ENCODE measurements around the gene SHH. TPM values are rescaled to one million over a fixed set of nuclear protein-coding genes. Genes with fewer than 3 reads are reported as not detected.

Gene SHH
- total and polyA plus RNA-seq, 2 of the 13 experiments (the other 11 are each of a cell fraction or from before 2014, with no cell fraction given): 1.9 to 3.4 TPM

DNA sequence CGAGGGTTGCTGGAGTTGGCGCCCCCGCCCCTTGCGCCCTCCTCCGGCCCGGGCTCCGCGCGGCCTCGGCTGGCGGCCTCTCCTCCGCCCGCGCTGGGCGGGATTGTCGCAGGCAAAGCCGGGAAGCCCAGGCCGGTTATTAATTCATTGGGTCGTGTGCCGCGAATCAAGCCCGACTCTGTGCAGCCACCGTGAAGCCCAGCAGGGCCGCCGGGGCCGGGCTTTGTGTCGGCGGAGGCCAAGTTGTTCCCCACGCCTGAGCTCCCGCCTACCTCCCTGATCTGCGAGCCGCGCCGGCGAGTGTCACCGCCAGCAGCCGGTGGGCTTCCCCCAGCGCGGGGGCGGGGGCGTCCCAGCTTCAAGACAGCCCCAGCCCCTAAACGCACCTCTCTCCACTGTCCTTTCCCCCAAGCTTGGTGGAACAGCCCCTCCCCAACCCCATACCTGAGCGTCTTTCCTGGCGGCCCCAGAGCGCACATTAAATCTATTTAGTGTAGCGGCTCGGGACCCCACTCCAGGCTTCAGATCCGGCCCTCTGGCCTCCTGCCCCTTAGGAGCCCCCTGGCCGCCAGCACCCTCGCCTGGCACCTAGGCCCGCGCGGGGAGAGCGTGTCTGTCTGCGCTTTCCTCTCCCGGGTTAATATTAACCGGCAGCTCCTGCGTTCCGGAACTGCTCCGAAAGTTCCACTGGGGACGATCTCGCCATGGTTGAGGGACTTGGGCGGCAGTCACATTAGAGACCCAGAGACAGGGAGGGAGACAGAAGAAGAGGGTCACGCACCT, 3.5 kb downstream of the SHH start (continued):
- TF ChIP-seq ZFP37 (CRISPR knock-in tag; IDR thresholded peaks at IDR 0.05; ENCODE audit: borderline replicate concordance) (no peak), NCOA1 (CRISPR knock-in tag; IDR thresholded peaks at IDR 0.05) (no peak), ZNF431 (CRISPR knock-in tag; IDR thresholded peaks at IDR 0.05; ENCODE audit: borderline replicate concordance, low read depth) (no peak), HNF4G (IDR thresholded peaks at IDR 0.05; ENCODE audit: borderline replicate concordance, low read depth, low read length) (no peak), HNF4G (CRISPR knock-in tag; IDR thresholded peaks at IDR 0.05; ENCODE audit: borderline replicate concordance, low read depth) (no peak), ZNF280D (CRISPR knock-in tag; IDR thresholded peaks at IDR 0.05) (no peak), CBX1 (IDR thresholded peaks at IDR 0.05; ENCODE audit: low read depth) (no peak), KLF15 (CRISPR knock-in tag; IDR thresholded peaks at IDR 0.05; ENCODE audit: borderline replicate concordance) (peak; percentile 70; the same call in 1 of the 2 replicates), ZNF562 (CRISPR knock-in tag; IDR thresholded peaks at IDR 0.05; ENCODE audit: borderline replicate concordance) (no peak), MAZ (IDR thresholded peaks at IDR 0.05; ENCODE audit: borderline replicate concordance, low read depth, low read length) (no peak), MAZ (CRISPR knock-in tag; IDR thresholded peaks at IDR 0.05; ENCODE audit: low read depth) (peak; percentile 17; the same call in 1 of the 2 replicates), ZIK1 (CRISPR knock-in tag; IDR thresholded peaks at IDR 0.05; ENCODE audit: borderline replicate concordance, low read depth) (no peak), TMF1 (CRISPR knock-in tag; IDR thresholded peaks at IDR 0.05; ENCODE audit: low read depth) (no peak), NR2F6 (IDR thresholded peaks at IDR 0.05) (no peak), NR2F6 (CRISPR knock-in tag; IDR thresholded peaks at IDR 0.05) (peak; percentile 37; the same call in 1 of the 2 replicates), AHR (CRISPR knock-in tag; IDR thresholded peaks at IDR 0.05) (peak; percentile 50; the same call in 1 of the 2 replicates), IRF2 (CRISPR knock-in tag; IDR thresholded peaks at IDR 0.05) (no peak; the same call in 1 of the 2 replicates)
- TF ChIP-seq, protein P1, sequence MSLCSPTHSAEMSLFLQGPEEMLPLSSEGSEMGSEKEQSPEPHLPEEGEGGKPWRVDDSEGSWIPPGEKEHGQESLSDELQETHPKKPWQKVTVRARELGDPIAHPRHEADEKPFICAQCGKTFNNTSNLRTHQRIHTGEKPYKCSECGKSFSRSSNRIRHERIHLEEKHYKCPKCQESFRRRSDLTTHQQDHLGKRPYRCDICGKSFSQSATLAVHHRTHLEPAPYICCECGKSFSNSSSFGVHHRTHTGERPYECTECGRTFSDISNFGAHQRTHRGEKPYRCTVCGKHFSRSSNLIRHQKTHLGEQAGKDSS (CRISPR knock-in tag; IDR thresholded peaks at IDR 0.05; ENCODE audit: borderline replicate concordance, low read depth): no peak
- TF ChIP-seq, protein P2, sequence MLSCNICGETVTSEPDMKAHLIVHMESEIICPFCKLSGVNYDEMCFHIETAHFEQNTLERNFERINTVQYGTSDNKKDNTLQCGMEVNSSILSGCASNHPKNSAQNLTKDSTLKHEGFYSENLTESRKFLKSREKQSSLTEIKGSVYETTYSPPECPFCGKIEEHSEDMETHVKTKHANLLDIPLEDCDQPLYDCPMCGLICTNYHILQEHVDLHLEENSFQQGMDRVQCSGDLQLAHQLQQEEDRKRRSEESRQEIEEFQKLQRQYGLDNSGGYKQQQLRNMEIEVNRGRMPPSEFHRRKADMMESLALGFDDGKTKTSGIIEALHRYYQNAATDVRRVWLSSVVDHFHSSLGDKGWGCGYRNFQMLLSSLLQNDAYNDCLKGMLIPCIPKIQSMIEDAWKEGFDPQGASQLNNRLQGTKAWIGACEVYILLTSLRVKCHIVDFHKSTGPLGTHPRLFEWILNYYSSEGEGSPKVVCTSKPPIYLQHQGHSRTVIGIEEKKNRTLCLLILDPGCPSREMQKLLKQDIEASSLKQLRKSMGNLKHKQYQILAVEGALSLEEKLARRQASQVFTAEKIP (CRISPR knock-in tag; IDR thresholded peaks at IDR 0.05; ENCODE audit: borderline replicate concordance): no peak
- TF ChIP-seq, protein P3, sequence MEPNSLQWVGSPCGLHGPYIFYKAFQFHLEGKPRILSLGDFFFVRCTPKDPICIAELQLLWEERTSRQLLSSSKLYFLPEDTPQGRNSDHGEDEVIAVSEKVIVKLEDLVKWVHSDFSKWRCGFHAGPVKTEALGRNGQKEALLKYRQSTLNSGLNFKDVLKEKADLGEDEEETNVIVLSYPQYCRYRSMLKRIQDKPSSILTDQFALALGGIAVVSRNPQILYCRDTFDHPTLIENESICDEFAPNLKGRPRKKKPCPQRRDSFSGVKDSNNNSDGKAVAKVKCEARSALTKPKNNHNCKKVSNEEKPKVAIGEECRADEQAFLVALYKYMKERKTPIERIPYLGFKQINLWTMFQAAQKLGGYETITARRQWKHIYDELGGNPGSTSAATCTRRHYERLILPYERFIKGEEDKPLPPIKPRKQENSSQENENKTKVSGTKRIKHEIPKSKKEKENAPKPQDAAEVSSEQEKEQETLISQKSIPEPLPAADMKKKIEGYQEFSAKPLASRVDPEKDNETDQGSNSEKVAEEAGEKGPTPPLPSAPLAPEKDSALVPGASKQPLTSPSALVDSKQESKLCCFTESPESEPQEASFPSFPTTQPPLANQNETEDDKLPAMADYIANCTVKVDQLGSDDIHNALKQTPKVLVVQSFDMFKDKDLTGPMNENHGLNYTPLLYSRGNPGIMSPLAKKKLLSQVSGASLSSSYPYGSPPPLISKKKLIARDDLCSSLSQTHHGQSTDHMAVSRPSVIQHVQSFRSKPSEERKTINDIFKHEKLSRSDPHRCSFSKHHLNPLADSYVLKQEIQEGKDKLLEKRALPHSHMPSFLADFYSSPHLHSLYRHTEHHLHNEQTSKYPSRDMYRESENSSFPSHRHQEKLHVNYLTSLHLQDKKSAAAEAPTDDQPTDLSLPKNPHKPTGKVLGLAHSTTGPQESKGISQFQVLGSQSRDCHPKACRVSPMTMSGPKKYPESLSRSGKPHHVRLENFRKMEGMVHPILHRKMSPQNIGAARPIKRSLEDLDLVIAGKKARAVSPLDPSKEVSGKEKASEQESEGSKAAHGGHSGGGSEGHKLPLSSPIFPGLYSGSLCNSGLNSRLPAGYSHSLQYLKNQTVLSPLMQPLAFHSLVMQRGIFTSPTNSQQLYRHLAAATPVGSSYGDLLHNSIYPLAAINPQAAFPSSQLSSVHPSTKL (CRISPR knock-in tag; IDR thresholded peaks at IDR 0.05): peak; percentile 44; the same call in 1 of the 2 replicates

All from HepG2 (cell line).